K562 (cell line): ENCODE data around the gene ZNF629. TPM values are rescaled to one million over a fixed set of nuclear protein-coding genes. Genes with fewer than 3 reads are reported as not detected.

Experiments
- ATF1 ChIP-seq, 2 experiments: fragments of 450-650 bp in 1 of 2; IDR thresholded peaks; 2 replicates each; pipeline ENCODE4 v1.6.1; 2016; ENCODE audit warnings: missing compliant biosample characterization in 1 of 2, missing genetic modification characterization in 1 of 2
- CREM ChIP-seq: IDR thresholded peaks from 2 replicates; pipeline ENCODE4 v1.6.1; 2014; ENCODE audit warnings: antibody characterized with exemption, low read depth
- CXXC5 ChIP-seq: fragments of 250-450 bp; sonication (Bioruptor Pico); IDR thresholded peaks from 2 replicates; pipeline ENCODE4 v1.8.0; 2022; ENCODE audit warnings: inconsistent platforms, mild to moderate bottlenecking, moderate library complexity
- ELF2 ChIP-seq: fragments of 250-450 bp; sonication (Bioruptor Pico); IDR thresholded peaks from 2 replicates; pipeline ENCODE4 v1.5.0; 2021; ENCODE audit warnings: mild to moderate bottlenecking
- GTF2E2 ChIP-seq: fragments of 200-800 bp; sonication (Bioruptor generic); IDR thresholded peaks from 2 replicates; pipeline ENCODE4 v1.6.1; 2016; ENCODE audit warnings: missing genetic modification characterization, missing compliant biosample characterization
- NR2C2 ChIP-seq, 2 experiments: fragments of 200-800 bp in 1 of 2; sonication (Bioruptor generic) in 1 of 2; sonication (generic) in 1 of 2; formaldehyde crosslinking in 1 of 2; IDR thresholded peaks; 2 replicates each; pipeline versions ENCODE4 v1.6.1 to v1.8.0; 2016 to 2022; ENCODE audit warnings: mild to moderate bottlenecking in 1 of 2, missing compliant biosample characterization in 1 of 2, missing genetic modification characterization in 1 of 2, missing genetic modification reagents in 1 of 2
- PRMT5 ChIP-seq: sonication (generic); formaldehyde crosslinking; IDR thresholded peaks from 2 replicates; pipeline ENCODE4 v1.5.0; 2020; ENCODE audit warnings: missing genetic modification reagents
- RAD21 ChIP-seq, 2 experiments: fragments of 250-450 bp in 1 of 2; fragments of 450-650 bp in 1 of 2; sonication (Bioruptor Pico) in 1 of 2; formaldehyde crosslinking in 1 of 2; IDR thresholded peaks in 1 of 2; conservative IDR thresholded peaks in 1 of 2; 2 replicates each; pipeline versions ENCODE4 v1.4.0 to v1.8.0; 2020 to 2022; ENCODE audit warnings: mild to moderate bottlenecking in 2 of 2, moderate library complexity in 1 of 2
- SIN3A ChIP-seq, 2 experiments: fragments of 150-350 bp in 1 of 2; IDR thresholded peaks; 2 replicates each; pipeline ENCODE4 v1.6.1; 2011 to 2016; ENCODE audit warnings: borderline replicate concordance in 2 of 2, low read depth in 2 of 2, low read length in 2 of 2, mild to moderate bottlenecking in 2 of 2, moderate library complexity in 2 of 2; ENCODE audit not compliant: control insufficient read depth in 1 of 2
- SMAD1 ChIP-seq: fragments of 150-350 bp; IDR thresholded peaks from 2 replicates; pipeline ENCODE4 v1.6.1; 2014; ENCODE audit warnings: low read length, low read depth; ENCODE audit not compliant: partially characterized antibody
- SRSF7 ChIP-seq: fragments of 200-400 bp; formaldehyde crosslinking; optimal IDR thresholded peaks from 2 replicates; pipeline ENCODE3; 2017; ENCODE audit warnings: mild to moderate bottlenecking, low read depth, low read length
- ZEB2 ChIP-seq: fragments of 450-650 bp; IDR thresholded peaks from 2 replicates; pipeline ENCODE4 v1.6.1; 2016
- ZNF212 ChIP-seq: fragments of 450-650 bp; formaldehyde crosslinking; IDR thresholded peaks from 2 replicates; pipeline ENCODE4 v1.4.0; 2020; ENCODE audit warnings: mild to moderate bottlenecking
- ZNF224 ChIP-seq: sonication (generic); formaldehyde crosslinking; IDR thresholded peaks from 2 replicates; pipeline ENCODE4 v1.8.0; 2022; ENCODE audit warnings: mild to moderate bottlenecking, missing genetic modification reagents
- polyA plus RNA-seq, 8 experiments: library from polyadenylated mRNA; depleted of rRNA in 4 of 8; stranded (reverse) in 5 of 8; unstranded in 3 of 8; fragments of >200 nt; fragmentation: Nextera tagmentation in 2 of 8; fragmentation: Illumina TruSeq in 1 of 8; extraction: Ambion mirVana in 2 of 8; extraction: Trizol in 1 of 8; gene quantifications; 2 replicates each; pipeline versions ENCODE4 v1.2.1 to v1.2.3, GENCODE V29; 2011 to 2014; ENCODE audit warnings: inconsistent platforms in 1 of 8, missing spikeins in 1 of 8
- total RNA-seq, 7 experiments: library from RNA; depleted of rRNA in 6 of 7; stranded (reverse); fragments of >200 nt in 6 of 7; fragmentation: Illumina TruSeq in 2 of 7; extraction: Trizol in 2 of 7; gene quantifications; 2 replicates each; pipeline versions ENCODE4 v1.2.1 to v1.2.3, GENCODE V29; 2011 to 2021; ENCODE audit warnings: low replicate concordance in 1 of 7
- TF ChIP-seq, protein P1 (sequence below), 2 experiments: fragments of 450-650 bp; IDR thresholded peaks; 2 replicates each; pipeline ENCODE4 v1.6.1; 2018; ENCODE audit warnings: mild to moderate bottlenecking in 2 of 2, low read depth in 1 of 2; ENCODE audit not compliant: partially characterized antibody in 2 of 2
- TF ChIP-seq, protein P2 (sequence below): fragments of 200-800 bp; sonication (Bioruptor generic); IDR thresholded peaks from 2 replicates; pipeline ENCODE4 v1.6.1; 2017; ENCODE audit warnings: missing genetic modification characterization, missing compliant biosample characterization
- TF ChIP-seq, protein P3 (sequence below): fragments of 250-450 bp; sonication (Bioruptor Pico); IDR thresholded peaks from 2 replicates; pipeline ENCODE4 v1.9.0; 2021; ENCODE audit warnings: mild to moderate bottlenecking, inconsistent platforms

The ZNF629 gene
- total and polyA plus RNA-seq, 9 of the 15 experiments (the other 6 are each of a cell fraction or from before 2014, with no cell fraction given): 0.44 to 18.8 (median 7.4) TPM

DNA sequence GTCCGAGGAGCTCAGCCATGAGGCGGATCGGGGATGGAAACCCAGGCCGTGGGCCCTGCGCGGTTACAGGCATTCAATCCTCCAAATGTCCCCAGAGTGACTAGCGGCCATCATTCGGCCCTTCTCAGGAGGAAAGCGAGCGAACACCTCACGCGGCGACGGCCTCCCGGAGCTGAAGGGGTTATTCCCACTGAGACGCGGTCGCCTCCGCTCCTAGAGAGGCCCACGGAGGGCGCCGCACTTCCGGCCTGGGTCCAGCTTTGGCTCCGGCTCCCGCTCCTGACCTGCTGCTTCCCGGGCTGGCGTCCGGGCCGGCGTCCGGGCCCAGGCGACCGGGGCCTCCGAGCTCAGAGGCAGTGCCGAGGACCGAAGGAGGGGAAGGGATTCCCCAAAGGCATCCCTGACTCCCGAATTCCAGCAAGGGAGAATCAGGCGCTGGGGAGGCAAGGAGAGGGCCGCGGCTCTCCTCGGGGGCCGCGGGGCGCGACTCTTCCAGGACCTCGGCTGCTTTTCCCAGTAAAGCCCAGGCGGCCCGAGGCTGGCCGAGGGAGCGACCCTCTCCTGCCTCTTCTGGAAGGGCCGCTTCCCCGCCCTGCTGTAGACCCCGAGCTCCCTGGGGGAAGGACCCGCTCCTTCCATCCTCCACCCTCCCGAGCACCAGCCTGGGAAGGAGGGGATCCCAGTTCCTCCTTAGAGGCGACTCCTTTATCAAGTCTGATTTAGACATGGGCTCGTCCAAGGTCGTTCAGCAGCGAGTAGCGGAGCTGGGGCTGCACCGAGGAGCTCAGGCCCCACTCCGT is 18.6 kb upstream of the ZNF629 start (continued):
- TF ChIP-seq SRSF7 (no peak), ATF1 (CRISPR knock-in tag; IDR thresholded peaks at IDR 0.05) (no peak), ATF1 (tag; IDR thresholded peaks at IDR 0.05) (peak; percentile 75), PRMT5 (no peak), ELF2 (peak; percentile 93), ZNF224 (CRISPR knock-in tag) (no peak), SIN3A (IDR thresholded peaks at IDR 0.05; ENCODE audit: borderline replicate concordance in 2 of 2, control insufficient read depth in 1 of 2, low read depth in 2 of 2, low read length in 2 of 2) (0 out of 4 replicates have a peak, but pooled peaks of 1 of the 2 experiments have one; percentile 35), GTF2E2 (tag) (peak; percentile 99), SMAD1 (no peak), RAD21 (CRISPR knock-in tag; conservative IDR thresholded peaks at IDR 0.05 in 1 of 2, IDR thresholded peaks at IDR 0.05 in 1 of 2) (peak; percentile 11 to 20; a peak in 1 of 4 replicates), ZEB2 (no peak), CXXC5 (CRISPR knock-in tag) (peak; percentile 90), CREM (peak; percentile 83), ZNF212 (no peak), NR2C2 (CRISPR knock-in tag; IDR thresholded peaks at IDR 0.05) (peak; percentile 70; the same call in 1 of the 2 replicates), NR2C2 (tag; IDR thresholded peaks at IDR 0.05) (peak; percentile 92)
- TF ChIP-seq, protein P1, sequence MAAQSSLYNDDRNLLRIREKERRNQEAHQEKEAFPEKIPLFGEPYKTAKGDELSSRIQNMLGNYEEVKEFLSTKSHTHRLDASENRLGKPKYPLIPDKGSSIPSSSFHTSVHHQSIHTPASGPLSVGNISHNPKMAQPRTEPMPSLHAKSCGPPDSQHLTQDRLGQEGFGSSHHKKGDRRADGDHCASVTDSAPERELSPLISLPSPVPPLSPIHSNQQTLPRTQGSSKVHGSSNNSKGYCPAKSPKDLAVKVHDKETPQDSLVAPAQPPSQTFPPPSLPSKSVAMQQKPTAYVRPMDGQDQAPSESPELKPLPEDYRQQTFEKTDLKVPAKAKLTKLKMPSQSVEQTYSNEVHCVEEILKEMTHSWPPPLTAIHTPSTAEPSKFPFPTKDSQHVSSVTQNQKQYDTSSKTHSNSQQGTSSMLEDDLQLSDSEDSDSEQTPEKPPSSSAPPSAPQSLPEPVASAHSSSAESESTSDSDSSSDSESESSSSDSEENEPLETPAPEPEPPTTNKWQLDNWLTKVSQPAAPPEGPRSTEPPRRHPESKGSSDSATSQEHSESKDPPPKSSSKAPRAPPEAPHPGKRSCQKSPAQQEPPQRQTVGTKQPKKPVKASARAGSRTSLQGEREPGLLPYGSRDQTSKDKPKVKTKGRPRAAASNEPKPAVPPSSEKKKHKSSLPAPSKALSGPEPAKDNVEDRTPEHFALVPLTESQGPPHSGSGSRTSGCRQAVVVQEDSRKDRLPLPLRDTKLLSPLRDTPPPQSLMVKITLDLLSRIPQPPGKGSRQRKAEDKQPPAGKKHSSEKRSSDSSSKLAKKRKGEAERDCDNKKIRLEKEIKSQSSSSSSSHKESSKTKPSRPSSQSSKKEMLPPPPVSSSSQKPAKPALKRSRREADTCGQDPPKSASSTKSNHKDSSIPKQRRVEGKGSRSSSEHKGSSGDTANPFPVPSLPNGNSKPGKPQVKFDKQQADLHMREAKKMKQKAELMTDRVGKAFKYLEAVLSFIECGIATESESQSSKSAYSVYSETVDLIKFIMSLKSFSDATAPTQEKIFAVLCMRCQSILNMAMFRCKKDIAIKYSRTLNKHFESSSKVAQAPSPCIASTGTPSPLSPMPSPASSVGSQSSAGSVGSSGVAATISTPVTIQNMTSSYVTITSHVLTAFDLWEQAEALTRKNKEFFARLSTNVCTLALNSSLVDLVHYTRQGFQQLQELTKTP (IDR thresholded peaks at IDR 0.05; ENCODE audit: low read depth in 1 of 2, partially characterized antibody in 2 of 2): peak in 1 of 2 experiments; percentile 37
- TF ChIP-seq, protein P2, sequence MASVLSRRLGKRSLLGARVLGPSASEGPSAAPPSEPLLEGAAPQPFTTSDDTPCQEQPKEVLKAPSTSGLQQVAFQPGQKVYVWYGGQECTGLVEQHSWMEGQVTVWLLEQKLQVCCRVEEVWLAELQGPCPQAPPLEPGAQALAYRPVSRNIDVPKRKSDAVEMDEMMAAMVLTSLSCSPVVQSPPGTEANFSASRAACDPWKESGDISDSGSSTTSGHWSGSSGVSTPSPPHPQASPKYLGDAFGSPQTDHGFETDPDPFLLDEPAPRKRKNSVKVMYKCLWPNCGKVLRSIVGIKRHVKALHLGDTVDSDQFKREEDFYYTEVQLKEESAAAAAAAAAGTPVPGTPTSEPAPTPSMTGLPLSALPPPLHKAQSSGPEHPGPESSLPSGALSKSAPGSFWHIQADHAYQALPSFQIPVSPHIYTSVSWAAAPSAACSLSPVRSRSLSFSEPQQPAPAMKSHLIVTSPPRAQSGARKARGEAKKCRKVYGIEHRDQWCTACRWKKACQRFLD (CRISPR knock-in tag): no peak; the same call in 1 of the 2 replicates
- TF ChIP-seq, protein P3, sequence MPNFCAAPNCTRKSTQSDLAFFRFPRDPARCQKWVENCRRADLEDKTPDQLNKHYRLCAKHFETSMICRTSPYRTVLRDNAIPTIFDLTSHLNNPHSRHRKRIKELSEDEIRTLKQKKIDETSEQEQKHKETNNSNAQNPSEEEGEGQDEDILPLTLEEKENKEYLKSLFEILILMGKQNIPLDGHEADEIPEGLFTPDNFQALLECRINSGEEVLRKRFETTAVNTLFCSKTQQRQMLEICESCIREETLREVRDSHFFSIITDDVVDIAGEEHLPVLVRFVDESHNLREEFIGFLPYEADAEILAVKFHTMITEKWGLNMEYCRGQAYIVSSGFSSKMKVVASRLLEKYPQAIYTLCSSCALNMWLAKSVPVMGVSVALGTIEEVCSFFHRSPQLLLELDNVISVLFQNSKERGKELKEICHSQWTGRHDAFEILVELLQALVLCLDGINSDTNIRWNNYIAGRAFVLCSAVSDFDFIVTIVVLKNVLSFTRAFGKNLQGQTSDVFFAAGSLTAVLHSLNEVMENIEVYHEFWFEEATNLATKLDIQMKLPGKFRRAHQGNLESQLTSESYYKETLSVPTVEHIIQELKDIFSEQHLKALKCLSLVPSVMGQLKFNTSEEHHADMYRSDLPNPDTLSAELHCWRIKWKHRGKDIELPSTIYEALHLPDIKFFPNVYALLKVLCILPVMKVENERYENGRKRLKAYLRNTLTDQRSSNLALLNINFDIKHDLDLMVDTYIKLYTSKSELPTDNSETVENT: peak; percentile 99
